Endodermal cell (in vitro differentiated cells): Measurements from ENCODE around the gene RPS6KC1. TPM values are rescaled to one million over a fixed set of nuclear protein-coding genes. Genes with fewer than 3 reads are reported as not detected.
"Not testable (repeated sequence)": the region's sequence is repeated elsewhere in the genome, so short reads cannot be mapped to it uniquely, and the experiment has no call there.

Experiments
- DNase-seq: peaks from one replicate; pipeline ENCODE4 v3.0.0-alpha.2; 2017
- H3K27ac ChIP-seq: 2 replicates; pipeline ENCODE4 v1.5.1; 2013; ENCODE audit warnings: mild to moderate bottlenecking, low read depth, low read length, moderate library complexity
- H3K27me3 ChIP-seq: 2 replicates; pipeline ENCODE4 v1.6.1; 2013; ENCODE audit warnings: mild to moderate bottlenecking, low read length, moderate library complexity; ENCODE audit not compliant: insufficient read depth, control insufficient read depth, poor library complexity, severe bottlenecking
- H3K36me3 ChIP-seq: 2 replicates; pipeline ENCODE4 v1.7.0; 2013; ENCODE audit warnings: mild to moderate bottlenecking, low read length, moderate library complexity; ENCODE audit not compliant: control insufficient read depth, insufficient read depth
- H3K4me1 ChIP-seq: one replicate; pipeline ENCODE4 v1.7.0; 2013; ENCODE audit warnings: low read length; ENCODE audit not compliant: control insufficient read depth, insufficient read depth
- H3K4me3 ChIP-seq: 2 replicates; pipeline ENCODE4 v1.5.1; 2013; ENCODE audit warnings: mild to moderate bottlenecking, low read length, moderate library complexity
- H3K9ac ChIP-seq: 2 replicates; pipeline ENCODE4 v1.6.1; 2013; ENCODE audit warnings: mild to moderate bottlenecking, low read length, moderate library complexity; ENCODE audit not compliant: poor library complexity, severe bottlenecking; ENCODE audit errors: extremely low read depth
- H3K9me3 ChIP-seq: 2 replicates; pipeline ENCODE4 v1.6.1; 2013; ENCODE audit warnings: mild to moderate bottlenecking, low read length, moderate library complexity; ENCODE audit not compliant: control insufficient read depth
- H3K27ac Mint-ChIP-seq: 2 replicates; pipeline ENCODE4 v1.8.0; 2020; ENCODE audit warnings: mixed read lengths
- H3K27me3 Mint-ChIP-seq: 2 replicates; pipeline ENCODE4 v1.8.0; 2021; ENCODE audit warnings: mild to moderate bottlenecking, mixed read lengths; ENCODE audit not compliant: insufficient read depth
- H3K36me3 Mint-ChIP-seq: 2 replicates; pipeline ENCODE4 v1.8.0; 2020; ENCODE audit warnings: low read depth, mixed read lengths
- H3K4me1 Mint-ChIP-seq: 2 replicates; pipeline ENCODE4 v1.8.0; 2020; ENCODE audit warnings: mixed read lengths
- H3K4me3 Mint-ChIP-seq: 2 replicates; pipeline ENCODE4 v1.8.0; 2020; ENCODE audit warnings: mild to moderate bottlenecking, moderate library complexity, mixed read lengths
- H3K9me3 Mint-ChIP-seq: 2 replicates; pipeline ENCODE4 v1.8.0; 2020; ENCODE audit warnings: mild to moderate bottlenecking, mixed read lengths
- WGBS, 2 experiments: methylation state at CpG; one replicate each; pipeline versions ENCODE4 v1.1.5 to v1.1.7; 2013; ENCODE audit warnings: missing lambda C conversion rate in 2 of 2, mixed read lengths in 1 of 2; ENCODE audit not compliant: insufficient coverage in 1 of 2, insufficient read length in 1 of 2; 5-methylcytosine and 5-hydroxymethylcytosine counted together
- total RNA-seq, 2 donors: library from RNA; stranded (reverse); fragmentation: NEBNext Ultra II Directional in 1 of 2; extraction: Animal tissue kit (Norgen Biotek cat#: 25700) in 1 of 2; gene quantifications; 2 replicates in 1 of 2; 3 replicates in 1 of 2; pipeline ENCODE4 v1.2.1, GENCODE V29; 2021
- TF ChIP-seq, protein P1 (sequence below): fragments of 200-600 bp; sonication (generic); conservative IDR thresholded peaks from 2 replicates; pipeline ENCODE4 v1.5.0; 2021; ENCODE audit warnings: antibody characterized with exemption, mild to moderate bottlenecking

The RPS6KC1 gene
- total RNA-seq, 2 donors from 2014 or later = 31.4 to 36.3 TPM

DNA sequence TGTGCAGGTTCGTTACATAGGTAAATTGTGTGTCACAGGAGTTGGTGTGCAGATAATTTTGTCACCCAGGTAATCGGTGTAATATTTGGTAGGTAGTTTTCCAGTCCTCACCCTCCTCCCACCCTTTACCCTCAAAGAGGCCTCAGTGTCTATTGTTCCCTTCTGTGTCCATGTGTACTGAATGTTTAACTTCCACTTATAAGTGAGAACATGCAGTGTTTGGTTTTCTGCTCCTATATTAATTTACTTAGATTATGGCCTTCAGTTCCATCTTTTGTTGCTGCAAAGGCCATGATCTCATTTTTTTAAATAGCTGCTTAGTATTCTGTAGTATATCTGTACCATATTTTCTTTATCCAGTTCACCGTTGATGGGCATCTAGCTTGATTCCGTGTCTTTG is 87.3 kb downstream of the RPS6KC1 start:
- Mint-ChIP-seq H3K4me1 (peaks cover 26% of the 10 kb centered on the region), H3K9me3 (peaks cover 8% of the 10 kb centered on the region), H3K27ac (no peak overlapping the region), H3K27me3 (no peaks in the 10 kb centered on the region), H3K4me3 (no peak overlapping the region), H3K36me3 (peaks cover 27% of the 10 kb centered on the region)
- no peak overlapping the region for H3K27ac ChIP-seq
- DNase-seq = no peak
- H3K9ac ChIP-seq = no peak overlapping the region
- peaks cover 20% of the 10 kb centered on the region for H3K9me3 ChIP-seq
- no peaks in the 10 kb centered on the region for H3K27me3 ChIP-seq
- H3K4me1 ChIP-seq = peaks cover 9% of the 10 kb centered on the region
- WGBS, 2 experiments = 92 to 98% methylated on average over 2 to 3 of the region's 4 CpGs
- TF ChIP-seq, protein P1, sequence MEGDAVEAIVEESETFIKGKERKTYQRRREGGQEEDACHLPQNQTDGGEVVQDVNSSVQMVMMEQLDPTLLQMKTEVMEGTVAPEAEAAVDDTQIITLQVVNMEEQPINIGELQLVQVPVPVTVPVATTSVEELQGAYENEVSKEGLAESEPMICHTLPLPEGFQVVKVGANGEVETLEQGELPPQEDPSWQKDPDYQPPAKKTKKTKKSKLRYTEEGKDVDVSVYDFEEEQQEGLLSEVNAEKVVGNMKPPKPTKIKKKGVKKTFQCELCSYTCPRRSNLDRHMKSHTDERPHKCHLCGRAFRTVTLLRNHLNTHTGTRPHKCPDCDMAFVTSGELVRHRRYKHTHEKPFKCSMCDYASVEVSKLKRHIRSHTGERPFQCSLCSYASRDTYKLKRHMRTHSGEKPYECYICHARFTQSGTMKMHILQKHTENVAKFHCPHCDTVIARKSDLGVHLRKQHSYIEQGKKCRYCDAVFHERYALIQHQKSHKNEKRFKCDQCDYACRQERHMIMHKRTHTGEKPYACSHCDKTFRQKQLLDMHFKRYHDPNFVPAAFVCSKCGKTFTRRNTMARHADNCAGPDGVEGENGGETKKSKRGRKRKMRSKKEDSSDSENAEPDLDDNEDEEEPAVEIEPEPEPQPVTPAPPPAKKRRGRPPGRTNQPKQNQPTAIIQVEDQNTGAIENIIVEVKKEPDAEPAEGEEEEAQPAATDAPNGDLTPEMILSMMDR = no peak
- peaks cover 6% of the 10 kb centered on the region for H3K36me3 ChIP-seq
- no peak overlapping the region for H3K4me3 ChIP-seq

DNA sequence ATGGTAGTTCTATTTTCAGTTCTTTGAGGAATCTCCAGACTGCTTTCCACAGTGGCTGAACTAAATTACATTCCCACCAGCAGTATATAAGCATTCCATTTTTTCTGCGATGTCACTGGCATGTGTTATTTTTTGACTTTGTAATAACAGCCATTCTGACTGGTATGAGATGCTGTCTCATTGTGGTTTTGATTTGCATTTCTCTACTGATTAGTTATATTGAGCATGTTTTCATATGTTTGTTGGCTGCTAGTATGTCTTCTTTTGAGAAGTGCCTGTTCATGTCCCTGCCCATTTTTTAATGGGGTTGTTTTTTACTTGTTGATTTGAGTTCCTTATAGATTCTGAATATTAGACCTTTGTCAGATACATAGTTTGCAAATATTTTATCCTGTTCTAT is 87.9 kb downstream of the RPS6KC1 start:
- 88 to 100% methylated on average over 1 of the region's 1 CpG for WGBS, 2 experiments
- Mint-ChIP-seq H3K27ac (no peak overlapping the region), H3K4me3 (no peak overlapping the region), H3K4me1 (peaks cover 21% of the 10 kb centered on the region), H3K9me3 (peaks cover 8% of the 10 kb centered on the region), H3K36me3 (peaks cover 27% of the 10 kb centered on the region), H3K27me3 (no peaks in the 10 kb centered on the region)
- Histone ChIP-seq H3K9ac (no peak overlapping the region), H3K27ac (no peak overlapping the region), H3K4me1 (peaks cover 9% of the 10 kb centered on the region), H3K36me3 (peaks cover 6% of the 10 kb centered on the region), H3K27me3 (no peaks in the 10 kb centered on the region), H3K4me3 (no peak overlapping the region), H3K9me3 (peaks cover 20% of the 10 kb centered on the region)
- DNase-seq = no peak
- TF ChIP-seq, protein P1 = no peak

DNA sequence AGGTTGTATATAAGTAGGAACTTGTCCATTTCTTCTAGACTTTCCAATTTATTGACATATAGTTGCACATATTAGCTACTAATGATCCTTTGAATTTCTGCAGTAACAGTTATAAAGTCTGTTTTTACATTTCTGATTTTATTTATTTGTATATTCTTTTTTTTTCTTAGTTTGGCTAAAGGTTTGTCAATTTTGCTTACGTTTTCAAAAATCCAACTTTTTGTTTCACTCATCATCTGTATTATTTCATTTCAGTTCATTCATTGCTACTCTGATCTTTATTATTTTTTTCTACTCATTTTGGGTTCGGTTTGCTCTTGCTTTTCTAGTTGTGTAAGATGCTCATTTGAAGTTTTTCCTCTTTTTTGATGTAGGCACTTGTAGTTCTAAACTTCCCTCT is 97.9 kb downstream of the RPS6KC1 start:
- H3K36me3 Mint-ChIP-seq = peaks cover 38% of the 10 kb centered on the region
- TF ChIP-seq, protein P1 = no peak

DNA sequence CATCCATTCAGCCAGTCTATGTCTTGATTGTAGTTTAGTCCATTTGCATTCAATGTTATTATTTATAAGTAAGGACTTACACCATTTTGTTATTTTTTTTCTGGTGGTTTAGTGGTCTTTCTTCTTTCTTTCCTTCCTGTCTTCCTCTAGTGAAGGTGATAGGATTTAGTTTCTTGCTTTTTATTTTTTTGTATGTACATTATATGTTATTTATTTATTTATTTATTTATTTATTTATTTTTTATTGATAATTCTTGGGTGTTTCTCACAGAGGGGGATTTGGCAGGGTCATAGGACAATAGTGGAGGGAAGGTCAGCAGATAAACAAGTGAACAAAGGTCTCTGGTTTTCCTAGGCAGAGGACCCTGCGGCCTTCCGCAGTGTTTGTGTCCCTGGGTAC is 99.0 kb downstream of the RPS6KC1 start:
- H3K27me3 Mint-ChIP-seq, H3K27ac Mint-ChIP-seq, H3K27ac ChIP-seq, H3K4me3 ChIP-seq, H3K27me3 ChIP-seq, H3K4me3 Mint-ChIP-seq, H3K4me1 Mint-ChIP-seq, DNase-seq, H3K4me1 ChIP-seq, H3K9ac ChIP-seq: not testable (repeated sequence)
- no CpG with 5 or more reads among the region's 2 CpGs for WGBS, 2 experiments
- Mint-ChIP-seq H3K9me3 (peaks cover 30% of the 10 kb centered on the region), H3K36me3 (peaks cover 47% of the 10 kb centered on the region)
- Histone ChIP-seq H3K9me3 (peaks cover 29% of the 10 kb centered on the region), H3K36me3 (peaks cover 10% of the 10 kb centered on the region)

More for the DNA sequence above, 97.9 kb downstream of the RPS6KC1 start:
- Histone ChIP-seq H3K9me3 (peaks cover 25% of the 10 kb centered on the region), H3K4me3 (no peak overlapping the region), H3K4me1 (no peaks in the 10 kb centered on the region), H3K9ac (no peak overlapping the region), H3K36me3 (peaks cover 10% of the 10 kb centered on the region), H3K27me3 (no peaks in the 10 kb centered on the region), H3K27ac (no peak overlapping the region)
- no peak overlapping the region for H3K27ac Mint-ChIP-seq
- no peaks in the 10 kb centered on the region for H3K4me1 Mint-ChIP-seq
- H3K9me3 Mint-ChIP-seq = peaks cover 28% of the 10 kb centered on the region
- 93% methylated on average over 2 of the region's 2 CpGs; no CpG with 5 or more reads in 1 of the 2 experiments for WGBS, 2 experiments
- H3K4me3 Mint-ChIP-seq = no peak overlapping the region
- DNase-seq = no peak
- H3K27me3 Mint-ChIP-seq = no peaks in the 10 kb centered on the region
